ENCODE results near the gene FAM149A. TPM values are rescaled to one million over a fixed set of nuclear protein-coding genes. Genes with fewer than 3 reads are reported as not detected.
A peak's percentile ranks its signal among the peaks of the same experiment; 100 is the strongest.

The FAM149A gene
- total RNA-seq, 1 experiment from 2014 or later = 1.2 TPM

- DNase-seq (ENCODE audit: extremely low read depth, low read depth) = no peak
Observed at GRCh38 chr4:186151499-186151898, 47.0 kb downstream of the FAM149A start.

GRCh38 chr4:186158021-186158813 is 53.7 kb downstream of the FAM149A start:
- DNase-seq (ENCODE audit: extremely low read depth, low read depth) = no peak

GRCh38 chr4:186158966-186159365 is 54.5 kb downstream of the FAM149A start:
- DNase-seq (ENCODE audit: extremely low read depth, low read depth) = no peak

- DNase-seq (ENCODE audit: extremely low read depth, low read depth) = no peak
Observed at GRCh38 chr4:186159613-186160012, 55.1 kb downstream of the FAM149A start.

GRCh38 chr4:186161138-186161537 is 56.6 kb downstream of the FAM149A start:
- no peak for DNase-seq (ENCODE audit: extremely low read depth, low read depth)

- DNase-seq (ENCODE audit: extremely low read depth, low read depth) = no peak
Observed at GRCh38 chr4:186166852-186167512, 62.5 kb downstream of the FAM149A start.

- no peak for DNase-seq (ENCODE audit: extremely low read depth, low read depth)
Observed at GRCh38 chr4:186167605-186168004, 63.1 kb downstream of the FAM149A start.

GRCh38 chr4:186168750-186169149 is 64.2 kb downstream of the FAM149A start:
- no peak for DNase-seq (ENCODE audit: extremely low read depth, low read depth)

- no peak for DNase-seq (ENCODE audit: extremely low read depth, low read depth)
Observed at GRCh38 chr4:186169333-186169944, 64.9 kb downstream of the FAM149A start.

- DNase-seq (ENCODE audit: extremely low read depth, low read depth) = no peak
Observed at GRCh38 chr4:186169945-186170802, 65.7 kb downstream of the FAM149A start.

GRCh38 chr4:186170966-186171365 is 66.5 kb downstream of the FAM149A start:
- DNase-seq (ENCODE audit: extremely low read depth, low read depth) = no peak

GRCh38 chr4:186172546-186172945 is 68.0 kb downstream of the FAM149A start:
- DNase-seq (ENCODE audit: extremely low read depth, low read depth) = no peak

GRCh38 chr4:186188107-186188506 is 83.6 kb downstream of the FAM149A start:
- no peak for DNase-seq (ENCODE audit: extremely low read depth, low read depth)

GRCh38 chr4:186189656-186190055 is 85.2 kb downstream of the FAM149A start:
- DNase-seq (ENCODE audit: extremely low read depth, low read depth) = no peak

GRCh38 chr4:186190581-186191199 is 86.2 kb downstream of the FAM149A start:
- peak; percentile 3 for DNase-seq (ENCODE audit: extremely low read depth, low read depth)

GRCh38 chr4:186191200-186192065 is 86.9 kb downstream of the FAM149A start, which contains the start of gene CYP4V2:
Gene CYP4V2 (plus strand): TSS chr4:186191567. CDS start chr4:186191824, 257 bp downstream.
- peak; percentile 63 for DNase-seq (ENCODE audit: extremely low read depth, low read depth)

- peak; percentile 15 for DNase-seq (ENCODE audit: extremely low read depth, low read depth)
Observed at GRCh38 chr4:186192066-186192612, 87.6 kb downstream of the FAM149A start.

- no peak for DNase-seq (ENCODE audit: extremely low read depth, low read depth)
Observed at GRCh38 chr4:186193851-186194250, 89.3 kb downstream of the FAM149A start.

GRCh38 chr4:186196063-186196462 is 91.6 kb downstream of the FAM149A start:
- DNase-seq (ENCODE audit: extremely low read depth, low read depth) = no peak

Measured in NCI-H460 (cell line).